OCI-LY1 (cell line): Measurements from ENCODE around the gene POU4F2.

ENCODE experiments used
- H2AFZ ChIP-seq: fragments of 200-600 bp; sonication (generic), shearing (Covaris generic); 2 replicates; pipeline ENCODE4 v1.6.0; 2014; ENCODE audit warnings: antibody characterized with exemption, mild to moderate bottlenecking, low read length
- H3F3A ChIP-seq: fragments of 200-600 bp; sonication (generic), shearing (Covaris generic); 2 replicates; pipeline ENCODE4 v1.6.0; 2014; ENCODE audit warnings: mild to moderate bottlenecking, antibody characterized with exemption, low read length, moderate library complexity; ENCODE audit not compliant: insufficient read depth
- H3K27ac ChIP-seq: fragments of 200-600 bp; sonication (generic); 2 replicates; pipeline ENCODE4 v1.5.1; 2014; ENCODE audit warnings: low read length, mixed run types, mild to moderate bottlenecking, low read depth; ENCODE audit not compliant: poor library complexity, severe bottlenecking
- H3K27me3 ChIP-seq: fragments of 200-600 bp; sonication (generic); 2 replicates; pipeline ENCODE4 v1.6.0; 2014; ENCODE audit warnings: antibody characterized with exemption, mild to moderate bottlenecking, low read length, moderate library complexity; ENCODE audit not compliant: insufficient read depth
- H3K36me3 ChIP-seq: fragments of 200-600 bp; sonication (generic); 2 replicates; pipeline ENCODE4 v1.6.1; 2014; ENCODE audit warnings: mild to moderate bottlenecking, antibody characterized with exemption, low read length, moderate library complexity, mixed read lengths; ENCODE audit not compliant: insufficient read depth
- H3K4me1 ChIP-seq: fragments of 200-600 bp; sonication (generic); 2 replicates; pipeline ENCODE4 v1.5.1; 2014; ENCODE audit warnings: mild to moderate bottlenecking, low read length, moderate library complexity; ENCODE audit not compliant: insufficient read depth, severe bottlenecking
- H3K4me2 ChIP-seq: fragments of 200-600 bp; sonication (generic), shearing (Covaris generic); 2 replicates; pipeline ENCODE4 v1.6.1; 2014; ENCODE audit warnings: low read length
- H3K4me3 ChIP-seq: fragments of 200-600 bp; sonication (generic); 2 replicates; pipeline ENCODE4 v1.5.1; 2014; ENCODE audit warnings: low read length, low read depth, mild to moderate bottlenecking, mixed read lengths; ENCODE audit not compliant: poor library complexity, severe bottlenecking
- H3K79me2 ChIP-seq: fragments of 200-600 bp; shearing (Covaris generic); 2 replicates; pipeline ENCODE4 v1.6.1; 2016; ENCODE audit warnings: mixed run types, low read length, mixed read lengths; ENCODE audit not compliant: insufficient read depth
- H3K9ac ChIP-seq: fragments of 200-600 bp; sonication (generic), shearing (Covaris generic); 2 replicates; pipeline ENCODE4 v1.6.1; 2014; ENCODE audit warnings: mild to moderate bottlenecking, low read length, mixed read lengths
- H3K9me2 ChIP-seq: fragments of 200-600 bp; sonication (generic), shearing (Covaris generic); 2 replicates; pipeline ENCODE4 v1.6.1; 2014; ENCODE audit warnings: low read depth, mild to moderate bottlenecking, low read length, mixed read lengths
- H3K9me3 ChIP-seq: fragments of 200-600 bp; shearing (Covaris generic); 2 replicates; pipeline ENCODE4 v1.6.1; 2014; ENCODE audit warnings: low read length, mixed read lengths
- H4K20me1 ChIP-seq: fragments of 200-600 bp; sonication (generic), shearing (Covaris generic); 2 replicates; pipeline ENCODE4 v1.6.0; 2016; ENCODE audit warnings: mild to moderate bottlenecking, low read length; ENCODE audit not compliant: insufficient read depth
- EZH2 ChIP-seq: fragments of 200-600 bp; sonication (generic), shearing (Covaris generic); IDR thresholded peaks from 2 replicates; pipeline ENCODE4 v1.8.0; 2017; ENCODE audit warnings: borderline replicate concordance, mixed run types, mild to moderate bottlenecking, antibody characterized with exemption, low read length, moderate library complexity, mixed read lengths
- TF ChIP-seq, protein P1 (sequence below): fragments of 200-600 bp; sonication (generic), shearing (Covaris generic); IDR thresholded peaks from 2 replicates; pipeline ENCODE4 v1.5.1; 2017; ENCODE audit warnings: mild to moderate bottlenecking, antibody characterized with exemption, low read length, moderate library complexity, mixed read lengths

POU4F2 gene

DNA sequence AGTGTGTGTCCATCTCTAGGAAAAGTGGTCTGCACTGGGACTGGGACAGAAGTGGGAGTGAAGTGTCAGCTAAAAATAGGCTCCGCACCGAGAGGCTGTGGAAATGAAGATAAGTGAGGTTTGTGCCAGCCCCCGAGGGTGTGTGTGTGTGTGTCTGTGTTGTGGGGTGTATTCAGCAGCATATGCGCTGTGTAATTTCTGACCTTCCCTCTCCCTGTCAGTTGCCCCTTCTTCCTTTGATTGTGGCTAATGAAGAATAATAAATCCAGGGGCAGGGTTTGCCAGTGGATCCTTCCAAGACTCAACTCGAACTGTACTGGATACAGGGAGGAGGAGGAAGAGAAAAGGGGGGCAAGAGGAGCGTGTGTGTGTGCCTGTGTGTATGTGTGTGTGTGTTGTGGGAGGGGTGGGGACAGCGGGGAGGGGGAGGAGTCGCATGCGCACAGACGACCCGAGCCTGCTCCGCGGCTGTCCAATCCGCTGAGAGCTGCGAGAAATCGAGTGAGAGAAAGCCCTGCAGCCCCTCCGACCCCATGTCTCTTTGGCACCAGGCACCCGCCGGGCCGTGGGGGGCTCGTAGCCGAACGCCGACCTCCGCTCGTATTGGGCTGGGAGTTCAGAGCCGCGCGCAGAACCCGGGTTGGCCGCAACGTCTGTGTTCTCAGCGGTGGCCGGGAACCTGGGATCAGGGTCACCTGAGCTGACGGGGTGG lies 916 bp upstream of the POU4F2 start:
- no peaks in the 10 kb centered on the region for H3K9me2 ChIP-seq
- H3K4me1 ChIP-seq, result no peaks in the 10 kb centered on the region
- H3K4me2 ChIP-seq, result no peak overlapping the region
- H3K79me2 ChIP-seq, result no peaks in the 10 kb centered on the region
- H3K4me3 ChIP-seq, result no peak overlapping the region
- H2AFZ ChIP-seq, result no peak overlapping the region
- no peaks in the 10 kb centered on the region for H3F3A ChIP-seq
- no peaks in the 10 kb centered on the region for H4K20me1 ChIP-seq
- no peak overlapping the region for H3K9ac ChIP-seq
- no peak overlapping the region for H3K27ac ChIP-seq
- no peak for TF ChIP-seq EZH2
- TF ChIP-seq, protein P1, sequence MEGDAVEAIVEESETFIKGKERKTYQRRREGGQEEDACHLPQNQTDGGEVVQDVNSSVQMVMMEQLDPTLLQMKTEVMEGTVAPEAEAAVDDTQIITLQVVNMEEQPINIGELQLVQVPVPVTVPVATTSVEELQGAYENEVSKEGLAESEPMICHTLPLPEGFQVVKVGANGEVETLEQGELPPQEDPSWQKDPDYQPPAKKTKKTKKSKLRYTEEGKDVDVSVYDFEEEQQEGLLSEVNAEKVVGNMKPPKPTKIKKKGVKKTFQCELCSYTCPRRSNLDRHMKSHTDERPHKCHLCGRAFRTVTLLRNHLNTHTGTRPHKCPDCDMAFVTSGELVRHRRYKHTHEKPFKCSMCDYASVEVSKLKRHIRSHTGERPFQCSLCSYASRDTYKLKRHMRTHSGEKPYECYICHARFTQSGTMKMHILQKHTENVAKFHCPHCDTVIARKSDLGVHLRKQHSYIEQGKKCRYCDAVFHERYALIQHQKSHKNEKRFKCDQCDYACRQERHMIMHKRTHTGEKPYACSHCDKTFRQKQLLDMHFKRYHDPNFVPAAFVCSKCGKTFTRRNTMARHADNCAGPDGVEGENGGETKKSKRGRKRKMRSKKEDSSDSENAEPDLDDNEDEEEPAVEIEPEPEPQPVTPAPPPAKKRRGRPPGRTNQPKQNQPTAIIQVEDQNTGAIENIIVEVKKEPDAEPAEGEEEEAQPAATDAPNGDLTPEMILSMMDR, result no peak
- no peaks in the 10 kb centered on the region for H3K27me3 ChIP-seq
- H3K9me3 ChIP-seq, result no peaks in the 10 kb centered on the region
- H3K36me3 ChIP-seq, result no peaks in the 10 kb centered on the region

DNA sequence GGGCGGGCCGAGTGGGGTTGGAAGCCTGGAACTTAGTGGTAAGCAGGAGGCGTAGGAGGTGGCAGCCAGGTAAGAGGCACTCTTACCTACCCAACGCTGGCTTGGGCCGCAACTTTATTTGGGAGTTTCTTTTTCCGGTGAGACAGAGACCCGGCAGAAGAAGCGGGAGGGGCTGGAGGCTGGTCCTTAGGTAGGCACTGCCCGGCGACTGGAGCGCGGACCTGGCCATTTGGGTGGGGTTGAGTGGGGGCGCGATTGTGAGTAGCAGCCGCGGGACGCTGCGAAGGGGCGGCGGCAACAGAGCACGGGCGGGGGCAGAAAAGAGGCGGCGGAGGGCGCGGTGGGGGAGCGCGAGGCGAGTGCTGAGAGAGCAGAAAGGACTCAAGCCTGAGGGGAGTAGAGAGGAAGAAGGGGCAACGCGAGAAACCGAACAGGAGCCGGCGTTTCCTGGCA lies 334 bp upstream of the POU4F2 start:
- Histone ChIP-seq H3K9me3 (no peaks in the 10 kb centered on the region), H3K36me3 (no peaks in the 10 kb centered on the region), H3K9ac (no peak overlapping the region), H3K27ac (no peak overlapping the region), H3K9me2 (no peaks in the 10 kb centered on the region), H4K20me1 (no peaks in the 10 kb centered on the region), H3F3A (no peaks in the 10 kb centered on the region), H3K4me2 (no peak overlapping the region), H3K4me1 (no peaks in the 10 kb centered on the region), H3K27me3 (no peaks in the 10 kb centered on the region), H3K4me3 (no peak overlapping the region), H3K79me2 (no peaks in the 10 kb centered on the region), H2AFZ (no peak overlapping the region)
- TF ChIP-seq, protein P1, result no peak
- no peak for TF ChIP-seq EZH2

DNA sequence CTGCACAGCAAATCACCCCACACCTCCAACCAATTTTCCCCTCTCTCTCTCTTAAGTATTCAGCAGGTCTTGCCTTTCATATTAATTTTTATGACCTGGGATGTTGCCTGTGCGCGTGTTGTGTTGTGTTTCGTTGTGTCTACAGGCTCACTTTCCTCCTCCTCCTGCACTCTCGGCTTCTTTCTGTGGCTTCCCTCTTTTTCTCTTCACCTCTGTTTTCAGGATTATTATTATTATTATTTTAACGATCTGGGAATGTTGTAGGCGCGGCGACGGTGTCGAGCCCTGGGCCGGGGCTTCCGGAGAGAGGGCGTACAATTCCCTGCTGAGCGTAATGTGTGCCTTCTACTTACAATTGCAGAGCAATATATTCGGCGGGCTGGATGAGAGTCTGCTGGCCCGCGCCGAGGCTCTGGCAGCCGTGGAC lies 826 bp downstream of the POU4F2 start:
- Histone ChIP-seq H2AFZ (no peak overlapping the region), H3K36me3 (no peaks in the 10 kb centered on the region), H3K9me2 (no peaks in the 10 kb centered on the region), H3K27ac (no peak overlapping the region), H3K9ac (no peak overlapping the region), H3K27me3 (no peaks in the 10 kb centered on the region), H3K4me1 (no peaks in the 10 kb centered on the region), H3K4me3 (no peak overlapping the region), H4K20me1 (no peaks in the 10 kb centered on the region), H3K4me2 (no peak overlapping the region), H3F3A (no peaks in the 10 kb centered on the region), H3K79me2 (no peaks in the 10 kb centered on the region), H3K9me3 (no peaks in the 10 kb centered on the region)
- TF ChIP-seq, protein P1, result no peak
- TF ChIP-seq EZH2, result no peak
